HG03097 (cell line): ENCODE measurements around the gene MEIS2.
"Not testable (repeated sequence)": the region's sequence is repeated elsewhere in the genome, so short reads cannot be mapped to it uniquely, and the experiment has no call there.

Source experiments
- ATAC-seq: cut with Tn5 transposase; IDR thresholded peaks from one replicate; pipeline ENCODE4 v1.9.1; 2021; ENCODE audit not compliant: unreplicated experiment, low FRiP score

Gene MEIS2

DNA sequence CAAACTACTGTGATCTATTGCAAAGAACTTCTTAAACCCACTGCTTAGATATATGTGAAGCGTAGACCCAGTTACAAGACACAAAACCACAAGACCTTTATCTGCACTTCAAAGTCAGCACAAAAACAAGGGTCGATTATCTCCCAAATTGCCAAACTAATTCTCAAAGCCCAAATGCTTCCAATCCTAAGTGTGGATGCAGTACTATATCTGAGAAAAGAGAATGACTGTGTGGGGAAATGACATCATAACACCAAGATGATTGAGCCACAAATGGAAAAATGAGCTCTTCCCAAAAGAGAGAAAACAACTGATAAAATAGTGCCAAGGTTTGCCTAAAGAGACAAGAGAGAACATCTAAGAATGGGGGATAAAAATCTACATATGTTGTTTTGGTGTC lies 86.2 kb downstream of the MEIS2 start:
- ATAC-seq: no peak

DNA sequence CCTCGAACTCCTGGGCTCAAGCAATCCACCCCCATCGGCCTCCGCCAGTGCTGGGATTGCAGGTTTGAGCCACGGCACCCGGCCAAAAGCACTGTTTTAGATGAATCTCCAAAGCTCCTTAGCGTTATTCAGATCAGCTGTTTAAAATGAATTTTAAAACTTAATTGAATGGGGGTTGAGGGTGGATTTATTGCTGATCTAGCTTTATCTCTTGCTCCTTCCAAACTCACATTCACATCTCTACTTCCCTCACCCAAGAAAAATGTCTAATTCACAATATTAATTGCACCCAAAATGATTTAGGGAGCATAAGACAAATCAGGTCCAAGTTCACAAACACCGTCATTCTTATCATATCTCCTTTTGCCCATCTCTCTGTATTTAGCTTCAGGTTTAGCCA lies 89.8 kb downstream of the MEIS2 start:
- no peak for ATAC-seq

DNA sequence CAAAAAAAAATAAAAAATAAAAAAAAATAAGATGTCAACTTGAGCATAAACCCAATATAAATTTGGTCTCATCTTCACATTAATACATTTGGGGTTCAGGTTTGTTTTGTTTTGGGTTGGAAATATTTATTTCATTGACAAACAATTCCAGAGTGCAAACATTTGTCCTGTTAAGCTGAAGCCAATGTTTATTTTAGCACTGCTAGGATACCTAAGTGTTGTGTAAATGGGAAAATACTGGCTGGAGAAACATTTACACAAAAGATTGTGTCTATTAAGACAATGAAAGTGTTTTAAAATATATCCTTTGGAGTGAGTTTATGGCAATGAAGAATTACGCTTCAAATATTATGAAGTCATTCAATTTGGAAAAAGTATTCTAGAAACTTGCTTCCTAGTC lies 91.1 kb downstream of the MEIS2 start:
- no peak for ATAC-seq

DNA sequence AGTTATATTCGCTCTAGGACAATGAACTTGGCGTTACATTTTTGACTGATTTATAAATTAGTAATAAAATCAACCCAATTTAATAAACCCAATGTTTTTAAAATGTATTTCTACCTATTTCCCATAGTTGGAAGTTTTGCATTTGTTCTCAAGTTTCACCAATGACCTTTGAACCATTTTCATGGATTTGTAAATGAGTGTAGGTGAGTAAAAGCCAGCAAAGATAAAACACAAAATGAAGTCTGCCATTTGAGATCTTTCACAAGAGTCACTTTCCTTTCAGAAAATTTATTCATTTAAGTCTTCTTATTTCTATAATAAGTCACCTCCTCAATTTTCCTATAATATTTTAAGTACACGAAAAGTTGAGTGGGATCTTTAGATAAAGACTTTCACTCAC lies 92.1 kb downstream of the MEIS2 start:
- no peak for ATAC-seq

DNA sequence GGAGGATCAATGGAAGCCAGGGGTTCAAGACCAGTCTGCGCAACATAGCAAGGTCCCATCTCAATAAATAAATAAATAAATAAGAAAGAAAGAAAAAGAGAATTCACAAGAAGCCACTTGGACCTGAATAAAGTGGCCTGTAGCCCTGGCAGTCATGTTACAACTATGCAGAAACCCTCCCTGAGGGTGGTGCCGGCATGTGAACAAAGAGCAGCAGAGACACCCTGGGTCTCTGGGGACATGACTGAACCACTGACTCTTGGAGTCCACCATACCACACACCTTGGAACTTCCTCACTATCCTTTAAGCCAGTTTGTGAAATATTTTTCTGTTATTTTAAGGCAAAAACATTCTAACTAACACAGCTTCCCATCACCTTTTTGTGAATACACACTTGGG lies 93.0 kb downstream of the MEIS2 start:
- no peak for ATAC-seq

DNA sequence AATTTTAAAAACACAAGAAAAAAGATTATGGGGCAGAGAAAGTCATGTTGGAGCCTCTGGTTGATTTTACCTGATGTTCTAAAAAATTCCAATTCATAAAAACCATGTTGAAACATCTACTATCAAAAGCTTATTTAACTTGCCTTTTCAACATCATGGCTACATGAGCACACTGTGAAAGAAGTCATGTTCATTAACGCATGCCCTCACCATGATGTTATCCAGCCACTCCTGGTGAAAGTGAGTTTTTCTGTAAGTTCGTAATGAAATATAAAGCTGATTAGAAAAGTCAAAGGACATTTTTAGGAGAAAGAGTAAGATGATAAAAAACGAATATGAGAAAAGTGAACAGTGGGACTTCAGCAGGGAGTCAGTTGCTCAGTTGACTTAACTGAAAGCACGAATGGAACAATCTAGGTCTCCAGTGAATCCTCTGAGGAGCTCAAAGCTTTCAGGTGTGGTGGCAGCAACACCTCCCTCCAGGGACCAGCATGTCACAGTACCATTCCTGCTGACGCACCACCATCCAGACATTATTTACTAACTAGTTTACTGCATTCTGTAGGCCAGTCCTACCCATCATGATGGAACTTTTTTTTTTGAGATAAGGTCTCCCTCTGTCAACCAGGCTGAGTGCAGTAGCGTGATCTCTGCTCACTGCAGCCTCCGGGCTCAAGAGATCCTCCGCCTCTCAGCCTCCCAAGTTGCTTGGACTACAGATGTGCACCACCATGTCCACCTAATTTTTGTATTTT lies 95.2 kb downstream of the MEIS2 start:
- no peak for ATAC-seq

DNA sequence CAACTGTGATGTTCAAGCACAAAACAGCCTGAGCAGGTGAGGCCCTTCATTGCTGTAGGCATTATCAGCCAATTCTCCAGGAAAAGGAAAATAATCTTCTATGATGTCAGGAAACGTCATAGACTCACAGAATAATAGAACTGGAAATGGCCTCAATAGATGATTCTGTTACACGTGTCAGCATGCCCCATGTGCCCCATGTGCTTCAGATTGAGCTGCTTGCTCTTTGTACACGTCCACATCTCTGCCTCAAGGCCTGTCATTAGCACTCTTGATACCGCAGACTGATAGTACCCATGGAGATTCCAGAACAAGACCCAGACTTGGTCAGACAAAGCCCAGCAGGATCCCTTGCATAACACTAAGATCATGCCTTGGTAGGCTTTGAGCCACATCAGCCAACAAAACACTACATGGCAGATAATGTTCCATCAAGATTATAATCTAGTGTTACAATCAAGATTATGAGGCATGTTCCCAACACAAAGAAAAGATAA lies 95.9 kb downstream of the MEIS2 start:
- no peak for ATAC-seq

DNA sequence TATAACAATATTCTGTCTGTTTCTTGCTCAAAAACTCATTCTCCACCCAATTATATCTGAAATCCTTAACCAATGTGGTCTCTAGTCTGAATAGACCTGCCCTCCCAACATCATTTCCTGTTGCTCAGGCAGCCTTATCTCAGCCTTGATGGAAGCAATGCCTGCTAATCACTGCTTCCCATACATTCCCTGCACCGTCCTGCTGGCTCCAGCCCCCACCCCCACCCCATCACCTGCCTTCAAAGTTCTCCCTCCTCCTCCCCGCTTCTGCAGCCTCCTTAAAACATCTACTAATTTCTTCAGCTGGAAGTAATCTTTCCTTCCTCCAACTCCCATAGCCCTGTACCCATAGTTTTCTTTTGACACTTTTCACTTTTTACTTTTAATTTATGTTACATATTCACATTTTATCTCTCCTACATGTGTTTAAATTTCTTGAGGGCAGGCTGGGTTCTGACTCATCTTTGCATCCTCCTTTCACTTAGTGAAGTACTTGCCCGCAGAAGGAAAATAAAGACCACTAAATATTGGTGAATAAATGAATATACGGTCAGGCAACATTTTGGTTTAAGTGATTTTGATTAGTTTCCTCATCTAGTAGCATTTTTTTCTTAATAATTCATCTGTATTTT lies 98.2 kb downstream of the MEIS2 start:
- no peak for ATAC-seq

DNA sequence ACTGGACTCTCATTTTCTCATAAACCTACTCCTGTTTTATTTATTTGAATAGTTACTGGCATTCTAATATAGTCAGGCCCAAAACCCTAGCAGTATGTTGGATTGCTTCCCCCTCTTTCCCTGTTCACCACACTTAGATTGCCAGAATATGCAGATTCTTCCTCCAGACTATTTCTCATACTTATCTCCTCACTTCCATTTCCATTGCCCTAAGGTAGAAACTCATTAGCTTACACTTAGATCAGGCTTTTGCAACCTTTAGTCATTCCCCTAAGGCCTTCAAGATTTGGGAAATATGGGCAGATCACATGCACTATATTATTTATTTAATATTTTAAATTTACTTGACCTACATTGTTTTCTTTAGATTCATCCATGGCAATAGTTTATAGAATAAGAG lies 98.9 kb downstream of the MEIS2 start:
- no peak for ATAC-seq

DNA sequence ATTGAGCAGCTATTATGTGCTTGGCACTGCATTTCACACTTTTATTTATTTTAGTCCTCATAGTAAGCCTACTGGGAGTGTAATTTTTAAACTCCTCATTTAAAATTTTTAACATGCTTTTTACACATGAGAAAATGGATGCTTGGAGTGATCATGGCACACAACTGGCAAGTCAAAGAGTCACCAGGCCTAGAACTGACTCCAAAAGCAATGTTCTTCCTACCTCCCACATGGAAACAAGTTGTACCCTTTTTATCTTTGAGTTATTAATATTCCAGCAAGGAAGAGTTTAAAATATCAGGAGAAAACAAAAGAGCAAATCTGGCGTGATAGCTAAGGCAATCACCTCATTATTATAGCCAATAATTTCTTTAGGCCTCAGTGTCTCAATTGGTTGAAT lies 100.6 kb downstream of the MEIS2 start:
- no peak for ATAC-seq

DNA sequence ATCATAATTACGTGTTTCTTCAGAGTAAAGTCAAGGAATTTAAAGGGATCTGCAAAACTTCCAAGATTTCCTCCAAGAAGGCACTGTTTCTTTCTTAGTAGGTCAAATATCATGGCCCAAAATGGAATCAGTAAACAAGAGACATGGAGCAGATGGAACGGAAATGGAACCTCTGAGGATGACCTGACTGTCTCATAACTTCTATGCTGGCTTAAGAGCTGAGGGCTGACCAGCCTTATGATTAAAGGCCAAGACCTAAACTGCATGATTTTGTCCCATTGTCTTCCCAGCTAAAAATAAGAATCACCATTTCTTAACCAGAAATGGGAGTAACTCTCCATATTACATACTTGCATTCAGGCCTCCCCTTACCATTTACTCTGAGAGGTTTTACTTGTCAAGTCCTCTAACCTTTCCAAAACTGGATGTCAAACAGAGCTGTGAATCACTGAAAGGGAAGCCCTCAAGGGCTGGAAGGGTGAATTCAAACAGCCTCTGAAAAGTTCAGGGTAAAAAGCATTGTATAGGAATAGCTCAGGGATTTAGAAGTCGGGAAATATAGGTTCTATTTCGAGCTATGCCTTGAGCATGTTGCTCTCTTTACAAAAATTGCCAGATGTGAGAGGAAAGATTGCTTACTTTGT lies 103.7 kb downstream of the MEIS2 start:
- ATAC-seq: no peak

DNA sequence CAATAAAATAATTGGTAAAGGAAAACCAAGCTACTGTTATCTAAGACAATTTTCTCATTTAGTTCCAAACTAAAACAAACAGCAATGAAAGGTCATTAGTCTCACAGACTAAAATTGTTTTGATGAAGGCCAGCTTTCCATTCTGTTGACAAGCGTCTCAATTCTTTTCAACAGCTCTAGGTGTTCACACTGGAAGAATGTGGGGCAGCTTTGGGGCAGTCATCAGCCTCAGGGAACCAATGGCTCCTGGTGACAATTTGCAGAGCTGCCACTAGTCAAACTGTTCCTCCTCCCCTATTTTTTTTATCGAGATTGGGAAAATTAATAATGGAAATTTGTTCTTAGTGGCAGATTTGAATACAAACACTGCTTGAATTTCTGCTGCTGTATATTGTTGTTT lies 104.2 kb downstream of the MEIS2 start:
- ATAC-seq: no peak

DNA sequence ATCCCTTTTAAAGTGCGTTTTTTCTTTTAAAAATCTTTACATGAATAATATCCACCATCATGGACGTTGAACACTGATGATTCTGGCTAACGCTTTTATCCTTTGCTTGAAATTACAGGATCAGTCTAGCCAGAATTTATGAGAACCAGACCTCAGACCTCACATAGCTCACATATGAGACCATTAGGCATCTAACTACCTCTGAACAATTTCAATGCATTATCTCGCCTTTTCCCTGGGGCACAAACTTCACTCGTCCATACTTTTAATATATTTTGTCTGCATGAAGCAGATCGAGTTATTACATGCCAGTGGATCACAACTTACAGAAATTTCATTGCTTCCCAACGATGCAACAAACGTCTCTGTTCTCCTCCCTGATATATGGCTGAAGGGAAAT lies 105.6 kb downstream of the MEIS2 start:
- no peak for ATAC-seq

DNA sequence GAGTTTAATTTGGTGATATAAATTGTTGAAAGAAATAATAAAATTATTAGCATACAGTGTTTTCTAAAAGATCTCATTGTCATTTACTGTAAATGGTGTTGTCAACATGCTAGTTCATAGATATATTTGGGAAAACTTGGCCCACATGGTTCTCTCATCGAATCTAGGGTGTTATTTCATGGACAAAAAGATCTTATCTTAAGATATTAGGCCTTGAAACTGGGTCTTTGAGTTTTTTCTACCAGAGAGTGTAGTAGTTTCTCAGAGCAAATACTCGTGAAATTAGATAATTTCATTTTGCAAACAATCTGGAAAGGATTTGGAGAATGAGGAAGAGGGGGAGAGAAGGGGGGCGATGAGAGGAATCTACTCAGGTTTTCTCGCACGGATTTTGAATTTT lies 107.9 kb downstream of the MEIS2 start:
- no peak for ATAC-seq

DNA sequence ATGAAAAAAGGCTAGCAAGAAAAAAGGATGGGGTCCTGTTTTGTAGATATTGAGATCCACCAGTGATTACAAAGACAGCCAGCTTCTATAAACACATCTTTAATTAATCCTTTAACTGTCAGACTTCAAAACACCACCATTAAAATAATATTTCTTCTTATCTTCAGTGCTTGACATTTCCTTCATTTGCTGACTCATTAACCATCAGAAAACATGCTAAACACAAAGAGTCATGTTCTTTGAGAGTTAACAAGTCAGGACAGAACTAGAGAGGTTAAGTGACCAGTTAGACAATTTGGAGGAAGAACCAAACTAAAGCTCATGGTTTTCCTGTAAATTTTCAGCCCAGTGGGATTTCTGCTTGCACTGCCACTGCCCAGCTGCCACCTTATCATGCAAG lies 111.4 kb downstream of the MEIS2 start:
- no peak for ATAC-seq

DNA sequence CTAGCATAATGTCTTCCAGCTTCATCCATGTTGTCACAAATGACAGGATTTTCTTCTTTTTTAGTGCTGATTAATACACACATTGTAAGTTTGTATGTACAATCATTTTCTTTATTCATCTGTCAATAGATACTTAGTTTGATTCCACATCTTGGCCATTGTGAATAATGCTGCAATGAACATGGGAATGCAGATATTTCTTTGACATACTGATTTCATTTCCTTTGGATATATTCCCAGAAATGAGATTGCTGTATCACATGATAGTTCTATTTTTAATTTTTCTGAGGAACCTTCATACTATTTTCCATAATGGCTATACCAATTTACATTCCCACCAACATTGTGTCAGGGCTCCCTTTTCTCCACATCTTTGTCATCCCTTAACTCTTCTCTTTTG lies 117.9 kb downstream of the MEIS2 start:
- no peak for ATAC-seq

DNA sequence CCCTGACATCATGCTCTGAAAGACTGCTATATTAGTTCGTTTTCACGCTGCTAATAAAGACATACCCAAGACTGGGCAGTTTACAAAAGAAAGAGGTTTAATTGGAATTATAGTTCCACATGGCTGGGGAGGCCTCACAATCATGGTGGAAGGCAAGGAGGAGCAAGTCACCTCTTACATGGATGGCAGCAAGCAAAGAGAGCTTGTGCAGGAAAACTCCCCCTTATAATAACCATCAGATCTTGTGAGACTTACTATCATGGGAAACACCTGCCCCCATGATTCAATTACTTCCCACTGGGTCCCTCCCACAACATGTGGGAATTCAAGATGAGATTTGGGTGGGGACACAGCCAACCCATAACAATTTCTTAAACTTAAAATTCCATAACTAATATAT lies 120.1 kb downstream of the MEIS2 start:
- ATAC-seq: not testable (repeated sequence)

DNA sequence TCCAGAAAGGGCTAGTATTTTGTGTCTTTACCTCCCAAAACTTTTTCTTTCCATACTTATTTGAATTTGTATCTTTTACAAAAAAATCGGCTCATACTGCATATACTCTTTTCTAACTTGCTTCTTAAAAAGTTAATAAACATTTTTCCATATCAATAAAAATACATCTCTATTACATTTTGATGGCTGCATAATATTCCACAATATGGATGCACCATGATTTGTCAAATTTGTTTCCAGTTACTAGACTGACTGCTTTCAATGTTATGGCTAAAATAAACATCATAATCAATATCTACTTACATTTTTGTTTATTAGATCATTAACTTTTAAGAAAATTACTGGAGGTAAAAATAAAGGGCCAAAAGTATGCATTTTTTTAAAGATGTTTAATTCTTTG lies 121.7 kb downstream of the MEIS2 start:
- ATAC-seq: no peak

DNA sequence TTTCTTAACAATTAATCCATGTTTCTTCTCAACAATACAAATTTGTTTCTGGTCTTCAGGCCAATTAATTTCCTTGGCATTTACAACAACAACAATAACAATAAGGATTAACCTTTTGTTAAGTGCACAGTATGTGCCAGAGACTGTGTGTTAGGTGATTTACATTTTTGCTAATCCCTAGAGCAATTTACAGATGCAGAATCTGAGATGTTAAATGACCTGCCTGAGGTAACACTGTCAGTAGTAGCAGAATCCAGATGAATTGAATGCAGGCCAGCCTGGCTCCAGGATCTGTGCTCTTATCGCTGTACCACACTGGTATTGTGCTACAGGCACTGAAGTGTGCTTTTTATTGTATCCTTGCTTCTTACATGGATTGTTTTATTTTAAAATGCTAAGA lies 122.2 kb downstream of the MEIS2 start:
- ATAC-seq: no peak

DNA sequence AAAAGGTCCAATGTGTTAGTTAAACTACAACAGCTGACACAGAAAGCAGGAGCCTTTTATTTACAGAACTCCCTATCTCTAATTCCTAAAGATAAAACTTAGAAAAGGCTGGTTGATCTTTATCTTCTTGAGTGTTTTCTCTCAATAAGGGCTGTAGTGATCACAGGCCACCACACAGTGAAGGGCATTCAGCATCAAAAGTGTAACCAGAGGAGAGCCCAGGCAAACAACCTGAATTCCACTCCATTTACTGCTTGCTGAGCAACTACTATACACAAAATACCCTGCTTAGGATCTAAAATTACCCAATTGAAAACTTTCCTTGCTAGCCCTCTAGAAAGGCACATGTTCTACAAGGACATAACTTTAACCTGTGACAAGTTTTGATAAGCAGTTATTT lies 122.7 kb downstream of the MEIS2 start:
- ATAC-seq: no peak

DNA sequence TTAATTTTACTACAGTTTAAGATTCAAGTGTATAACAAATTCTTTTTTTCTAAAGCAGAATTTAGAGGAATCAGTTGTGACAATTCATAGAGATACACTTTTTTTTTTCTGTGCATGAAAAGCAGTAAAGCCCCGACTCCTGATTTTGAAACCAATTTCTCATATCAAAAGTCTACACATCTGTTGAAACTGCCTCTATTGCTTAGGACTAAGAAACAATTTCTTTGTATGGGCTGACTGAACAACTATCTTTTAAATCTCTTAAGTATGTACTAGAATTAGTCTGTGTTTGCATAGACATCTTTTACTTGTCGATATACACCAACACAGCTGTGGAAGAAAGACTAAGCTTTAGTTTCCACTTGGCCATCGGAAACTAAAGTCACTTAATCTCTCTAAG lies 127.6 kb downstream of the MEIS2 start:
- no peak for ATAC-seq

DNA sequence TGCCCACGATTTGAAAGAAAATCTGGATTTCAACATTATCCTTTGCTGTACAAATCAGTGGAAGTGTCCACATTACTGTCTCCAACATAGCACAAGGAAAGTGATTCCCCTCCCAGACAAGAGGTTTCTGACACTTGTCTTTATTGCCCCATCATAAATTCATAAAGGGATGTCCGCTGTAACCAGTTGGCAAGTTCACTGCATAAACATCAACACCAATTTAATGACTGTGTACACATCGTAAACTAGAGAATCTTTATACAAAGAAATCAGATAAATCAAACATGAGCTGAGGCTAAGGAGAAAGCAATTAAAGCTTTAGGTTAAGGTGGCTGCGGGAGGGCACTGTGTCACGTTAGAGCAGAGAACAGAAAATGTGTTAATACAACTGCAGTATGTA lies 129.8 kb downstream of the MEIS2 start:
- no peak for ATAC-seq
